ENCODE results near the gene CLEC4D.
"Not testable (repeated sequence)": the region's sequence is repeated elsewhere in the genome, so short reads cannot be mapped to it uniquely, and the experiment has no call there.

CLEC4D gene

DNA sequence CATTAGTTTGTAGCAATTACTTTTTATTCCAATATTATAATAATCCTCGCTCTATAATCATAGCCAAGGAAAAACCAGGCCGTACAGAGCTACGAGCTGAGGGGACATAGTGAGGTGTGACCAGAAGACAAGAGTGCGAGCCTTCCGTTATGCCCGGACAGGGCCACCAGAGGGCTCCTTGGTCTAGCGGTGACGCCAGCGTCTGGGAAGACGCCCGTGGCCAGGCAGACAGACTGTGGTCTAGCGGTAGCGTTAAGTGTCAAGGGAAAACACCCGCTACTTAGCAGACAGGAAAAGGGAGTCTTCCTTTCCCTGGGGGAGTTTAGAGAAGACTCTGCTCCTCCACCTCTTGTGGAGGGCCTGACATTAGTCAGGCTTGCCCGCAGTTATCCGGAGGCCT is 24.5 kb downstream of the CLEC4D start:
- not testable (repeated sequence) for DNase-seq

DNA sequence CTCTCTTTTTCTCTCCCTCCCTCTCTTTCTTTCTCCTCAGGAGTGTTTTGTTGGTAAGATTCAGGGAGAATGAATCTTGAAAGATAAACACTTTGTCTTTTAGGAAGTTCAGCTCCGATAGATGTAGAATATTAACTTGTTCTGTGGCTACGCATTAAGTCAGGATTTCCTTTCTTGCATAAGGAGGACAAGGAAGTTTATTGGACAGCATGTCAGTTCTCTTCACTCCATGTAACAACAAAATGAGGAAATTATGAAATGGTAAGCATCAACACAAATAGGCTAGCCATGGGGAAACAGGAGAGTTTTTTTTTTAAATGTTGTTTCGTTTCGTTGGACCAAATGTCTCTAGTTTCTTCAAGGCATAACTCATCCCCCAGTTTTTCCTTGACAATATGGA is 27.5 kb downstream of the CLEC4D start, which contains the start of gene CLEC4E:
Gene CLEC4E, minus strand, starts transcription at position 75 of the 400 bp plus-strand sequence. CDS start 108 bp downstream, outside the sequence.
- DNase-seq: not testable (repeated sequence)

DNA sequence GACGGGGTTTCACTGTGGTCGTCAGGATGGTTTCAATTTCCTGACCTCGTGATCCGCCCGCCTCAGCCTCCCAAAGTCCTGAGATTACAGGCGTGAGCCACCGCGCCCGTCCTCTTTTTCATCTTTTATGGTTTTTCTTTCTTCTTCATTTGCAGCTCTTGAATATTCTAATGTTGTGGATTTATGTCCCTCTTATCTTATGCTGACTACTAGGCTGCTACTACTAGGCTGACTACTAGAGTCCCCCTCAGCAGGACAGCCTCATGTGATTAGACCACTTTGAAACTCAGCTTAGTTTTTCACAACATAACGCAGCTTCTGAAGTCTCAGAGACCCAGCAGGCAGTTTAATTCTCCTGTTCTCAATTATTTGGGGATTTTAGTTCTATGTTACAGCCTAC is 28.3 kb downstream of the CLEC4D start:
- DNase-seq: no peak

DNA sequence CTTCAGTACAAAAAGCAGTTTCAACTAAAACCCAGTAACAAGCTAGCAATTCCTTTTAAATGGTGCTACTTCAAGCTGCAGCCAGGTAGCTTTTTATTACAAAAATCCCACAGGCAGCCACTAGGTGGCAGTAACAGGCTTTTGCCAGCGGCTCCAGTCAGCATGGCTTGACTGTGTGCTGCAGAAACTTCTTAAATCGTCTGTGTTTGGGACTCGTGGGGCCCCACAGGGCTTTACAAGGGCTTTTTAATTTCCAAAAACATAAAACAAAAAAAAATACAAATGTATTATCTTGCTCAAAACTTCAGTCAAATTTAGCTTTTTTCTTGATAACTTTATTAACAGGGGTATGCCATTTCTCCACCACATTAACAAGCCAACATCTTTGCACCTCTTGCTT is 31.0 kb downstream of the CLEC4D start:
- no peak for DNase-seq

DNA sequence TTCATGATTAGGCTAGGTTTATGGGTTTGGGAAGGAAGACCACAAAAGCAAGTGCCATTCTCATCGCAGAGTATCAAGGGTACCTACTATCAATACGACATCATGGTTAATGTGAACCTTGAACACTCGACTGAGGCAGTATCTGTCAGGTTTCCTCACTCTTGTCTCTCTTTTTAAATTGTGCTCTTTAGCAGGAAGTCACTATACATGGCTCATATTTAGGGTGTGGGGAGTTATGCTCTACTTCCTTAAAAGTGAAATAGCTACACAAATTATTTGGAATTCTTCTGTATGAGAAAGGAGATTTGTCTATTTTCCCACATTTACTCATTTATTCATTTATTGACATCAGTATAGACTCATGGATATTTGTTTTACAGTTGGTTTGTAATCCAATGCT is 33.3 kb downstream of the CLEC4D start:
- no peak for DNase-seq

DNA sequence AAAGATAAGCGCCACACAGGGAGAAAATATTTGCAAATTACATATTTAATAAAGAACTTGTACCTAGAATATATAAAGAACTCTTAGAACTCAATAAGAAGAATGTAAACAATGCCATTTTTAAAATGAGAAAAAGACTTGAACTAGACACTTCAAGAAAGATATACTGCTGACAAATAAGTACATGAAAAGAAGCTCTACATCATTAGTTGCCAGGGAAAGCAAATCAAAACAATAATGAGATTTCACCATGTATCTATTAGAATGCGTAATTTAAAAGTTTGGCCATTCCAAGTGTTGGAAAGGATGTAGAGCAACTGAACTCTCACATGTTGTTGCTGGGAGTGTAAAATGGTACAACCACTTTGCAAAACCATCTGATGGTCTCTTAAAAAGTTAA is 34.3 kb downstream of the CLEC4D start:
- no peak for DNase-seq

DNA sequence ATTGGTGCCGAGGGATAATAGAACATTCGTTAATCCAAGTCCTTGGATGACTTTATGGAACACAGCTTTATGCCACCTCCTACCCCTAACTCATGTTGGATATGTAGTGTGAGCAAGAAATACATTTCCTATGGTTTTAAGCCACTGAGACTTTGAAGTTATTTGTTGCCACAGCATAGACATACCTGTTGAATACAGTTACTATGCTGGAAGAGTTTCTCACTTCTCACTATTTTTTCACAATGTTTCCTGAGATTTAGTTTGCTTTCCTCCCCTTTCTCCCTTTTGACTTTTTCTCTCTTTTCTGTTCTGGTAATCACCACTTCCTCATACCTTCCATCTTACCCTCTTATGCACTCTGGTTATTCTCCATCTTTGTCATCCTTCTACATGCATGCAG is 34.9 kb downstream of the CLEC4D start:
- no peak for DNase-seq

DNA sequence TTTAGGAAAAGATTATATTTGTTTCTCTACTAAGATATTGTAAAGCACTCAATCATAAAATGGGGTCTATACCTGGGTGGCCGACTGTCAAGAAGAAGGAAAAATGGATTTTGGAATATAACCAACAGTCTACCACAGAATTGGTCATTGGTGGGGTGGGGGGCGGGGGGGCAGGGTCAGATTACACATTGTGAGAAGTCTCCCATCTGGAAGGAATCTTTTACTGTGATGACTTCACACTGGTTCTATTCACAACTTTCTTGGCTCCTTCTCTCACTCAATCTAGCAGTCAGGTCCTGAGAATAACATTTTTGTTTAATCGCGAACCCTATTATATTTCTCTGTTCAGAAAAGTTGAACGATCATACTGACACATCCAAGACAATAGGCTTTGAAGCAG is 36.1 kb downstream of the CLEC4D start:
- no peak for DNase-seq

DNA sequence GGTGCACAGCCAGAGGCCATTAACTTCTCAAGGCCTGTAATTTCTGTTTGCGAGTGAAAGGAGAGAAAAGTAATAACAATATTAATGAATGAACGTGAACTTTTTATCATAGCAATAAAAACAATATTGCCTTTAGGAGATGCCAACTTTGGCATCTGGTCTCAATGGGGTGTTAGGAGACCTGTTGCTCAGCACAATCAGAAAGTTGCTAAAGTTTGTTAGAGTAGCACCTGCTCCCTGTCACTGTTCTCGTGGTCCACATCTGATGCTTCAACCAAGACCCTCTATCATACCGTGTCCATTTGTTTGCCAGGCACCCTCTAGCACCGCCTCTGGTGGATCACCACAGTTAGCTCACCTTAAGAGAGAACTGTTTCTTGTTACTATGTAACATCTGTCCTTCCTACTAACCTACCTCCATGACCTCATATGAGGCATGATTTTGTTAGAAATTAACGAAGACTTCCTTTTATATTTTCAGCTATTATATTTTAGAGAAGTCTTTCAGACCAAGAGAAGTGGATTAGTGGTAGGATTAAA is 39.9 kb downstream of the CLEC4D start:
- DNase-seq: no peak

DNA sequence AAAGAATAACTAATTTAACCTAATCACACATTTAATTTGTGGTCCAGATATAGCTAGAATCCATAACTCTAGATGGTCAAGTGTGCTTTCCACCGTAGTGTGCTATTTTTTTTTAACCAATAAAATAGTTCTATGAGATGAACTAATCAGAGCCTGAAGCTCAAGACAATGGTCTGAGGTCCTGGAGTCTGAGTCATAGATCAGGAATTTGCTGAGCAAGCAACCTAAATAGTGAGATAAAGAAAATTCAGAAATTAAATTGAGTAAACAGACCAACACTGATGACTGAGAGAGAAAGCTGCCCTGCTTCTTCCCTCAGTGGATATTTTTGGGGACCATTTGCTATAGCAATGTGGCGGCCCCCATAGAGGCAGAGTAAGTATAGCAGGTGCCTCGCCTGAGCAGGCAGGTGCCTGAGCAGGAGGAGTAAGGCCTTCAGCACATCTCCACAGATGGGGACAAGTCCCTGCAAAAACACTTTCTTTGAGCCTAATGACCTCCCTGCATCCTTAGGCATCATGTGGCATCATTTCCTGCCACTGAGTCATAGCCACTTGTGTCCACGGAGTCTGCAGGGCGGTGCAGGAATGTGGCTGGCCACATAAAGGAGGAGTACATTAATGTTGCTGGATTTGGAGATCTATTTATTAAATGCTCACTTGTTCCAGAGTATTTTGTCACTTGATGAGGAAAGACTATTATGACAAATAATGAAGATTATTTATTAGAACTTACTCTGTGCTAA is 41.3 kb downstream of the CLEC4D start:
- no peak for DNase-seq

DNA sequence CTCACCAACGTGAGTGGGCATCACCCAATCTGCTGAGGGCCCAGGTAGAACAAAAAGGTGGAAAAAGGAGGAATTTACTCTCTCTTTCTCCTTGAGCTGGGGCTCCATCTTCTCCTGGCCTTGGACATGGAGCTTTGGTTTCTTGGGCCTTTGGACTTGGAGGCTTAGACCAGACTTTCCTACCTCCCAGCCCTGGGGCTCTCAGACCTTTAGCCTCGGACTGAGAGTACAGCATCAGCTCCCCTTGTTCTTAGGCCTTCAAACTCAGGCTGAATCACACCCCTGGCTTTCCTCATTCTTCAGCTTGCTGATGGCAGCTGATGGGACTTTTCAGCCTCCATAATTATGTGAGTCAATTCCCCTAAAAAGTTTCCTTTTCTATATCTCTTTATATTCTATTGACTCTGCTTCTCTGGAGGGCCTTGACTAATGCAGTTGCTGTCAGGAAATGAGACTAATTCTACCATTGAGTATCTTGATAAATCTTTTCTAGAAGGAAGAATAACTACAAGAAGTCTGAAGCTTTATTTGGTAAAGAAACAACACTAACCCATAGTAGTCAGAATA is 43.3 kb downstream of the CLEC4D start:
- DNase-seq: no peak

DNA sequence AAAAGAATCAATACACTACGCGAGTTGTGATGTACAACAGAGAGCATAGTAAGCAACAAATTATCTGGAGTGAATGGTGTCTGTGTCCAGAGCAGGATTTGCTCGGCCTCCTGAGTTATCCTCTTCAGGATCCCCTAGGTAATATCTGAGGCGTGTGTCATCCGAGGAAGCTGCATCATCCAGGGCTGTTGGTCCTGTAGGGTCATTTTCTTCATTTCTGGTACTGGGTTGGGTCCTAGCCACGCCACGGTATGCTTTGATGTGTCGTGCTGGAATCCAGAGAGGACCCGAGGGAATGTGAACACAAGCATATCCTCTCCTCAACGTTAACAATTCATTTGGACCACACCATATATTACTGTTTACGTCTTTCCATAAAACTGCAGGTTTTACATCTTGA is 46.4 kb downstream of the CLEC4D start:
- DNase-seq: no peak

DNA sequence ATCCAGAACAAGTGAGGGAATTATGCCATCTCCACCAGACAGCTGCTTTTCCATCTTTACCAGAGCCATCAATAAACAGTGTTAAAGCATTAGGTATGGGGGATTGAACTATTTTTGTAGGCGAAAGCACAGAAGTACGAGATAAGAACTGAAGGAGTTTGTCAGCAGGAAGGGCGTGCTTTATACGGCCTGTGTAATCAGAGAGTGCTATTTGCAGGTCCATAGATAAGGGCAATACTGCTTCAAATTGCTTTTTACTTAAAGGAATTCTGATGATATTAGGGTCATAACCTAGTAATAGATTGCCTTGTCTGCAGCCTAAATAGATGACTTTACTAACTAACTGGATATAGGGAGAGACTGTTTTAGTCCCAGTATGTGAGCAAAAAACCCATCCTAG is 47.7 kb downstream of the CLEC4D start:
- no peak for DNase-seq

DNA sequence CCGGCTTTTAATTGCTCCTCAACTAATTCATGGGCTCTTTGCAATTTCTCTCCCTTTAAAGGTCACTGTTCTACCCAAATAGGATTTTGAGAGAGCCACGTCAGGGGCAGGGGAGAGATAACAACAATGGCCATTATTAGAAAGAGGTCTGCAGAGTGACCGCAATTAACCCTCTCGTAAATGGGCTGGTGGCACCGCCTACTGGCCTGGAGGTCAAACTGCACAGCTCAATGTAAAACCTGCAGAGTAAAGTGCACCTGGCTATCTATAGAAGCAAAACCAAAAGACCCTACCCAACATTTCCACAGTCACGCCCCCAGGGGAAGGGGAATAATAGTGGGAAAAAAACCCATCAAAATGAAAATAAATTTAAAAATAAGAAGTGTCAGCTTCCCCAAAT is 49.0 kb downstream of the CLEC4D start:
- DNase-seq: no peak

DNA sequence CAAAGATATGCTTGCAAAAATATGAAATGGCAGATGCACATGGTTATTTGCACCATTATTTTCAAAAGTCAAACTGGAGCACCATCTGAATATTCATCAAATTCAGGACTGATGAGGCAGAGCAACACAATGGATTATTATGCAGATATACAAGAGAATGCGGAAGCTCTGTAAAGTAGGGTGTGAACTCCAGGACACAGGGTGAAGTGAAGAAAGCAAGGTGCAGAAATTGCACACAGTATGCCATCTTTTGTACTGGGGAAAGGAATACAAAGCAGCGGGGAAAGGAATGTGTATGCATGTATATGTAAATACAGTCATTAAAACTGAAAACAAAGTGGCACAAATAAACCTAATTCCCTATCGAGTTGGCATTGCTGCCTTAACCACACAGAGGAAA is 50.1 kb downstream of the CLEC4D start:
- no peak for DNase-seq

DNA sequence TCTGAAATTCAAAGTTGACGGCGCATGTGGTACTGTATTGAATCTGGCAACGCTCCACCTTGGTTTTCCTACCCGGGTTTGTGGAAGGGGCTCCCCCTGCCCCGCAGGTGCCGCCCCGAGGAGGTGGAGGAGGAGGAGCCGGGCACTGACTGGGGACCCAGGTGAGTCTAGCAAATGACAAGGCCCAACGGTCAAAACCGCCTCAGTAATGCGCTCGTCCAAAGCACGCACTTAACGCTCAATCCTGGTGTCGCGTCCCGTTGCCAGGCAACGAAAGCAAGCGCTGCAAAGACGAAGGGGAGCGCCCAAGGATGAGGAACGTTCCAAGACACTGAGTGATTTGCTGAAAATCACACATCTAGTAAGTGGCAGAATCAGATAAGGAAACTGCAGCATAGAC is 51.4 kb downstream of the CLEC4D start:
- no peak for DNase-seq

DNA sequence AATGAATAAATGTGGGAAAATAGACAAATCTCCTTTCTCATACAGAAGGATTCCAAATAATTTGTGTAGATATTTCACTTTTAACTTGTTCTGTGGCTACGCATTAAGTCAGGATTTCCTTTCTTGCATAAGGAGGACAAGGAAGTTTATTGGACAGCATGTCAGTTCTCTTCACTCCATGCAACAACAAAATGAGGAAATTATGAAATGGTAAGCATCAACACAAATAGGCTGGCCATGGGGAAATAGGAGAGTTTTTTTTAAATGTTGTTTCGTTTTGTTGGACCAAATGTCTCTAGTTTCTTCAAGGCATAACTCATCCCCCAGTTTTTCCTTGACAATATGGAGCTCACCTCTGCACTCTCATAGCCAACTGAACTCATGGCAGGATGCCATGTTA is 52.7 kb downstream of the CLEC4D start:
- DNase-seq: not testable (repeated sequence)

DNA sequence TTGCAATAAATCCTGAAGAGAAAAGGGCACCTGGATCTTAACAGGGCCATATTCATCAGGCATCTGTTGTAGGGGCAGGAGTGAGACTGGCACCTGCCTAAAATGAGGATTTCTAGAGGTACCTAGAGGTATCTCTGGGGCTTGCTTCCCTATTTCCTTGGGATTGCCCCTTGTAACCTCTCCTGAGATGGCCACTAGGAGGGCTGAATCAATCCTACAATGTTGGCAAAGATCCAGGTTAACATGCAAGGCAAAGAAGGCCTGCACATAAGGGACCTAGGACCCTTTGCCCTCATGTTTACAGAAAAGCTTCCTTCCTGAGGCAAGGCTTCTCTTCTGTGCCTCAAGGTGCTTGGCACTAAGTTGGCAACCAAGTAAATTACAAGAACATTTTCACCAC is 53.2 kb downstream of the CLEC4D start:
- DNase-seq: no peak
